Measurements from ENCODE around the gene ZKSCAN1. TPM values are rescaled to one million over a fixed set of nuclear protein-coding genes. Genes with fewer than 3 reads are reported as not detected.

ZKSCAN1 gene
- total RNA-seq, 1 donor from 2014 or later: 36.6 TPM

DNA sequence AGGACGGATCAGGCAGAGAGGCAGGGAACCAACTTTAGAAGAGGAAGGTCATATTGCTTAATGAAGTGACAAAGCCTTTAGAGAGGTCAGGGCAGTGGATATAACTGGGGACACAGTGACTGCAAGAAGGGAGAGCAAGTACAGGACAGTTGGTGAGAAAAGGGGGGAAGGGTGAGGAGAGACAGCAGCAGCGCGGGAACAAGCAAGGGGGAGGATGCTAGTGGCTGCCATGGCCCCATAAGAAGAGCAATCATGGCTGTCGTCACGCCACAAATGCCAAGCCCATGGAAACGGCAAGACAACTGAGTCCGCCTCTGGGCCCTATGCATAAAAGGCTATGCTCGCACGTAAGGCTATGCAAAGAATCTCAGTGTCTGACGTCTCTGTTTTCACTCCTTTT is 57.1 kb downstream of the ZKSCAN1 start:
- DNase-seq (ENCODE audit: extremely low spot score in 2 of 2): no peak
- Histone ChIP-seq H3K4me1 (no peaks in the 10 kb centered on the region), H3K4me3 (no peak overlapping the region), H3K9me3 (peaks cover 16% of the 10 kb centered on the region), H3K27me3 (no peaks in the 10 kb centered on the region), H3K36me3 (peaks cover 19 to 82% of the 10 kb centered on the region in 2 donors), H3K27ac (no peak overlapping the region)
- TF ChIP-seq POLR2AphosphoS5 (IDR thresholded peaks at IDR 0.05; ENCODE audit: insufficient read depth in 1 of 2, low read depth in 1 of 2) (no peak), POLR2A (IDR thresholded peaks at IDR 0.05) (no peak)
- TF ChIP-seq, protein P1, sequence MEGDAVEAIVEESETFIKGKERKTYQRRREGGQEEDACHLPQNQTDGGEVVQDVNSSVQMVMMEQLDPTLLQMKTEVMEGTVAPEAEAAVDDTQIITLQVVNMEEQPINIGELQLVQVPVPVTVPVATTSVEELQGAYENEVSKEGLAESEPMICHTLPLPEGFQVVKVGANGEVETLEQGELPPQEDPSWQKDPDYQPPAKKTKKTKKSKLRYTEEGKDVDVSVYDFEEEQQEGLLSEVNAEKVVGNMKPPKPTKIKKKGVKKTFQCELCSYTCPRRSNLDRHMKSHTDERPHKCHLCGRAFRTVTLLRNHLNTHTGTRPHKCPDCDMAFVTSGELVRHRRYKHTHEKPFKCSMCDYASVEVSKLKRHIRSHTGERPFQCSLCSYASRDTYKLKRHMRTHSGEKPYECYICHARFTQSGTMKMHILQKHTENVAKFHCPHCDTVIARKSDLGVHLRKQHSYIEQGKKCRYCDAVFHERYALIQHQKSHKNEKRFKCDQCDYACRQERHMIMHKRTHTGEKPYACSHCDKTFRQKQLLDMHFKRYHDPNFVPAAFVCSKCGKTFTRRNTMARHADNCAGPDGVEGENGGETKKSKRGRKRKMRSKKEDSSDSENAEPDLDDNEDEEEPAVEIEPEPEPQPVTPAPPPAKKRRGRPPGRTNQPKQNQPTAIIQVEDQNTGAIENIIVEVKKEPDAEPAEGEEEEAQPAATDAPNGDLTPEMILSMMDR (IDR thresholded peaks at IDR 0.05): no peak
- intact Hi-C loops (cut with DNase I): no loop called here

DNA sequence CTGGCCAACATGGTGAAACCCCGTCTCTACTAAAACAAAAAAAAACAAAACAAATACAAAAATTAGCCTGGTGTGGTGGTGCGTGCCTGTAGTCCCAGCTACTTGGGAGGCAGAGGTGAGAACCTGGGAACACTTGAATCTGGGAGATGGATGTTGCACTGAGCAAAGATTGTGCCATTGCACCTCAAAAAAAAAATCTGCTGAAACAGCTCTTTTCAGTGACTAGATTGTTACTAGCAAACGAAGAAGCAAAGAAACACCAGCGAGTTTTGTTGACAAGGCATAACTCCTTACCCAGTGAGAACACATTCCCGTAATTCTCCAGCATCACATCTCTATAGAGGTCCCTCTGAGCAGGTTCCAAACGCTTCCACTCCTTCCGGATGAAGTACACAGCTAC is 59.4 kb downstream of the ZKSCAN1 start:
- intact Hi-C loops (cut with DNase I): no loop called here
- H3K27ac ChIP-seq: no peak overlapping the region
- H3K27me3 ChIP-seq: no peaks in the 10 kb centered on the region
- no peak overlapping the region for H3K4me3 ChIP-seq
- DNase-seq (ENCODE audit: extremely low spot score in 2 of 2): no peak
- no peak for TF ChIP-seq POLR2AphosphoS5 (IDR thresholded peaks at IDR 0.05; ENCODE audit: insufficient read depth in 1 of 2, low read depth in 1 of 2)
- no peak for TF ChIP-seq POLR2A (IDR thresholded peaks at IDR 0.05)
- TF ChIP-seq, protein P1 (IDR thresholded peaks at IDR 0.05): no peak
- peaks cover 16% of the 10 kb centered on the region for H3K4me1 ChIP-seq
- peaks cover 16% of the 10 kb centered on the region for H3K9me3 ChIP-seq
- peaks cover 19 to 86% of the 10 kb centered on the region in 2 donors for H3K36me3 ChIP-seq

DNA sequence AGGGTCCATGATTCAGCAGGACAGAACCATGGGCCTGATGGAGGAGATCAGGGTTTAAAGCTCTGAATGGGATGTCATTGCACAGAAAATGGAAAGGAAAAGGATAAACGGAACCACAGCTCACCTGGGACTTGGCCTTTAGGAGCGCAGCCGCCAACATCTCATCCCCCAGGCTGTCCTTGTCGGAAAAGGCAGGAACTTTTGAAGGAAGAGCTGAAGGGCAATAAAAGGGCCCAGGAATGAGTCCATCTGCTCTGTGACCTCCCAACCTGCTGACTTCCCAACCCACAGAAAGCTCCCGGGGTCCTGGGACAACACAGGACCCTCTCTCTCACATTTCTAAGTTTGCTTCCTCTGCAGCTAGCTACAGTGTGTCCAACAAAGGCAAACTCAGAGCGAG is 60.0 kb downstream of the ZKSCAN1 start:
- Histone ChIP-seq H3K27me3 (no peaks in the 10 kb centered on the region), H3K9me3 (peaks cover 16% of the 10 kb centered on the region), H3K4me3 (no peak overlapping the region), H3K4me1 (peaks cover 22% of the 10 kb centered on the region), H3K27ac (no peak overlapping the region), H3K36me3 (peaks cover 15 to 80% of the 10 kb centered on the region in 2 donors)
- no peak for DNase-seq (ENCODE audit: extremely low spot score in 2 of 2)
- TF ChIP-seq, protein P1 (IDR thresholded peaks at IDR 0.05): no peak
- intact Hi-C loops (cut with DNase I): no loop called here

DNA sequence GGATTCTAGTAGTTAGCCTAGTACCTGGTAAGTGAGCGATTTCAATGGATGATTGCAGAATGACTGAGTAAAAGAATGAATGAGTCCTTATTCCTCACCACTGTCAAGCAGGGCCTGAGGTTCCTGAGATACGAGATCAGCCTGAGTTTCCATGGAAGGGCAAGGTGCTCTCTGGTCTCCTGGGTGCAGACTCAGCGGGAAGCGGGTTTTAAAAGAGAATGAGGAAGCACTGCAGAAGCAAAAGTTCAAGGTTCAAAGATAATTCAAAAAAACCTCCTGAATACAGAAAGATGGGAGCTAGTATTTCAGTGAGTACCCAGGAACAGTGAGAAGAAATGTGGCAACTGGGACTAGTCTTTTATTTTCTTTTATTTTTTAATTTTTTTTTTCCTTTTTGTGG is 61.8 kb downstream of the ZKSCAN1 start:
- TF ChIP-seq POLR2A (IDR thresholded peaks at IDR 0.05): no peak
- TF ChIP-seq, protein P1 (IDR thresholded peaks at IDR 0.05): no peak
- no peak for TF ChIP-seq POLR2AphosphoS5 (IDR thresholded peaks at IDR 0.05; ENCODE audit: insufficient read depth in 1 of 2, low read depth in 1 of 2)
- Histone ChIP-seq H3K27ac (no peak overlapping the region), H3K4me1 (peaks cover 32% of the 10 kb centered on the region), H3K27me3 (no peaks in the 10 kb centered on the region), H3K9me3 (peaks cover 4% of the 10 kb centered on the region), H3K4me3 (no peak overlapping the region), H3K36me3 (peaks cover 0 to 63% of the 10 kb centered on the region in 2 donors)
- no peak for DNase-seq (ENCODE audit: extremely low spot score in 2 of 2)
- intact Hi-C loops (cut with DNase I): no loop called here

DNA sequence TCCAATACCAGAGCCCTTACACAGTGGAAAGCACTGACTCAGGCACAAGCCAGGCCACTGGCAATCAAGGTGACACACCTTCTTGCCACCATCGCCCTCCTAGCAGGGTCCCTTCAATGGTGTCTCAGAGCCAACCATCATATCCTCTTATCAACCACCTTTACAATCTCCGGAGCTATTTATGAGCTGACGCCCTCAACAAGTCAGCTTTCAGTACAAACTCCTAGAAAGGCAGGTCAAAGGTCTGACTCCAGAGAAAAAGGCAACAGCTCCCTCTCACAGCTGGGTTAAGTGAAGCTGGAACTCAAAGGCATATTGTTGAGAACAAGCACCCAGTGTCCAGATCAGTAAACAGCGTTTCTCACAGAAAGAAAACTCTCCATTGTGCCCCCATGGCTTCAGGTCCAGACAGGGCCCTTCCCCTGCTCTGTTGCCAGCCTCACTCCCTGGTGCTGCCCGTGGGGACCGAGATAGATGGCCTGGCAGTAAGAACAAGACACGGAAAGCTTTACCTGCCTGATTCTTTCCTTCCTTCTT is 63.7 kb downstream of the ZKSCAN1 start:
- Histone ChIP-seq H3K36me3 (peaks cover 0 to 44% of the 10 kb centered on the region in 2 donors), H3K27me3 (no peaks in the 10 kb centered on the region)

More for the DNA sequence above, 63.7 kb downstream of the ZKSCAN1 start:
- H3K4me1 ChIP-seq: peaks cover 39% of the 10 kb centered on the region
- H3K4me3 ChIP-seq: no peak overlapping the region
- H3K27ac ChIP-seq: no peak overlapping the region
- no peak for DNase-seq (ENCODE audit: extremely low spot score in 2 of 2)
- H3K9me3 ChIP-seq: no peaks in the 10 kb centered on the region
- intact Hi-C loops (cut with DNase I): no loop called here
- TF ChIP-seq POLR2A (IDR thresholded peaks at IDR 0.05) (no peak), POLR2AphosphoS5 (IDR thresholded peaks at IDR 0.05; ENCODE audit: insufficient read depth in 1 of 2, low read depth in 1 of 2) (no peak)
- TF ChIP-seq, protein P1 (IDR thresholded peaks at IDR 0.05): no peak
